ENCODE measurements around the gene BPIFB1. TPM values are rescaled to one million over a fixed set of nuclear protein-coding genes. Genes with fewer than 3 reads are reported as not detected.

BPIFB1 gene
- total and polyA plus RNA-seq, 2 of the 13 experiments (the other 11 are each of a cell fraction or from before 2014, with no cell fraction given), result 0.82 to 4.4 TPM

DNA sequence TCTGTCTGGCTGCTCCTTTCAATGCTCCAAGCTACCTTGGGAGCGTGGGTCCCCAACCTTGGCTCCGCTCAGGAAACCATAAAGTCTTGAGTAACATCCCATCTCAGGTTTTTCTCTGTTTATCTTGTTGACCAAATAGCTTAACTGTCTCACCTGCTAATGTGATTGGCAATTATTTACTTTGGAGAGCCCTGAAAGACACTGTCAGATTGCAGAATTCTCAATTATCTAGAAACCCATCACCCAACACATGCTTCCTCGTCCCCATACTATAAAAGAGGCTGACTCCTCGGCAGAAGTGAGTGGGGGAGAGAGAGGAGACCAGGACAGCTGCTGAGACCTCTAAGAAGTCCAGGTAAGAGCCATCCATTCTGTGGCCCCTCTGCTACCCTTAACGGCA lies 47.3 kb upstream of the BPIFB1 start, which contains the start of gene BPIFA1 (continued):
- TF ChIP-seq MEIS2 (CRISPR knock-in tag; IDR thresholded peaks at IDR 0.05), result no peak
- no peak for TF ChIP-seq MAZ (IDR thresholded peaks at IDR 0.05; ENCODE audit: borderline replicate concordance, low read depth, low read length)
- no peak for TF ChIP-seq MAZ (CRISPR knock-in tag; IDR thresholded peaks at IDR 0.05; ENCODE audit: low read depth)
- no peak for TF ChIP-seq SATB2 (CRISPR knock-in tag; IDR thresholded peaks at IDR 0.05)

DNA sequence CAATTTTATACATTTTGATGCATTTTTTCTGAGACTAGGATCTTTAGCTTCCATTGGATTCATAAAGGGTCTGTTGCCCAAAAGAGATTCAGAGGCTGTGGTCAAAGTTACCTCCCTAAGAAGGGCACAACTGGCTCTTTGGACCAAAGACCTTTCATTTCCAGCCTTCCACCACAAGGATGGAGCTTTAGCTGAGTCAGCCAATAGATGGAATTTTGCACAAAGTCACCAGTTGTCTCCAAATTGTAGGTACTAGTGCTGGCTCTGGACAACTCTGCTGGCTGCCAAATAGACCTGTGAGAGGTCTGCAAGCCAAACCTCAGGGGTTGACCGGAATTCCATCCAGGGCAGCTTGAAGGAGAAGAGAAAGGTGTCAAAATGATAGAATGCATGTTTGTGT lies 46.7 kb upstream of the BPIFB1 start:
- no peaks in the 10 kb centered on the region for H3K79me2 ChIP-seq (ENCODE audit: insufficient read depth, low read length)
- no peak overlapping the region for H3K27ac ChIP-seq (ENCODE audit: extremely low read length, insufficient read depth, low read length)
- BruUV-seq (replicated peaks), result no TSS peak
- H3K9me3 ChIP-seq (ENCODE audit: low read length), result no peaks in the 10 kb centered on the region
- H3K4me3 ChIP-seq (replicated peaks in 1 of 3; ENCODE audit: insufficient read depth in 1 of 3, low read depth in 2 of 3, low read length in 3 of 3), result no peak overlapping the region
- no peak for ATAC-seq
- ChIA-PET CTCF (ENCODE audit: low intra/inter-chr PET ratio, low total read pairs) (no interaction called here), POLR2A (no interaction called here)
- no peaks in the 10 kb centered on the region for H4K20me1 ChIP-seq (ENCODE audit: insufficient read depth, low read length)
- no peak overlapping the region for H3K4me2 ChIP-seq (ENCODE audit: low read depth, low read length)
- H2AFZ ChIP-seq (ENCODE audit: low read length), result no peak overlapping the region
- in situ Hi-C loops (cut with HindIII; ENCODE audit: extremely low pct_ligation_motif_present, low pct_unique_long_range_greater_than_20kb), result no loop called here
- TF ChIP-seq CHCHD3 (CRISPR knock-in tag; IDR thresholded peaks at IDR 0.05) (no peak), ZNF446 (CRISPR knock-in tag; IDR thresholded peaks at IDR 0.05) (no peak), SRSF4 (IDR thresholded peaks at IDR 0.05; ENCODE audit: low read depth, low read length, poor library complexity, severe bottlenecking) (no peak), MAFK (conservative IDR thresholded peaks at IDR 0.05 in 1 of 2, IDR thresholded peaks at IDR 0.05 in 1 of 2; ENCODE audit: low read length in 2 of 2) (peak; percentile 92 to 93), MAFF (IDR thresholded peaks at IDR 0.05; ENCODE audit: low read depth, low read length) (peak; percentile 90), ZNF136 (CRISPR knock-in tag; IDR thresholded peaks at IDR 0.05; ENCODE audit: low read depth) (no peak), ZNF598 (CRISPR knock-in tag; IDR thresholded peaks at IDR 0.05; ENCODE audit: borderline replicate concordance) (no peak)
- TF ChIP-seq, protein P1, sequence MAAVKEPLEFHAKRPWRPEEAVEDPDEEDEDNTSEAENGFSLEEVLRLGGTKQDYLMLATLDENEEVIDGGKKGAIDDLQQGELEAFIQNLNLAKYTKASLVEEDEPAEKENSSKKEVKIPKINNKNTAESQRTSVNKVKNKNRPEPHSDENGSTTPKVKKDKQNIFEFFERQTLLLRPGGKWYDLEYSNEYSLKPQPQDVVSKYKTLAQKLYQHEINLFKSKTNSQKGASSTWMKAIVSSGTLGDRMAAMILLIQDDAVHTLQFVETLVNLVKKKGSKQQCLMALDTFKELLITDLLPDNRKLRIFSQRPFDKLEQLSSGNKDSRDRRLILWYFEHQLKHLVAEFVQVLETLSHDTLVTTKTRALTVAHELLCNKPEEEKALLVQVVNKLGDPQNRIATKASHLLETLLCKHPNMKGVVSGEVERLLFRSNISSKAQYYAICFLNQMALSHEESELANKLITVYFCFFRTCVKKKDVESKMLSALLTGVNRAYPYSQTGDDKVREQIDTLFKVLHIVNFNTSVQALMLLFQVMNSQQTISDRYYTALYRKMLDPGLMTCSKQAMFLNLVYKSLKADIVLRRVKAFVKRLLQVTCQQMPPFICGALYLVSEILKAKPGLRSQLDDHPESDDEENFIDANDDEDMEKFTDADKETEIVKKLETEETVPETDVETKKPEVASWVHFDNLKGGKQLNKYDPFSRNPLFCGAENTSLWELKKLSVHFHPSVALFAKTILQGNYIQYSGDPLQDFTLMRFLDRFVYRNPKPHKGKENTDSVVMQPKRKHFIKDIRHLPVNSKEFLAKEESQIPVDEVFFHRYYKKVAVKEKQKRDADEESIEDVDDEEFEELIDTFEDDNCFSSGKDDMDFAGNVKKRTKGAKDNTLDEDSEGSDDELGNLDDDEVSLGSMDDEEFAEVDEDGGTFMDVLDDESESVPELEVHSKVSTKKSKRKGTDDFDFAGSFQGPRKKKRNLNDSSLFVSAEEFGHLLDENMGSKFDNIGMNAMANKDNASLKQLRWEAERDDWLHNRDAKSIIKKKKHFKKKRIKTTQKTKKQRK (IDR thresholded peaks at IDR 0.05; ENCODE audit: low read length), result no peak
- TF ChIP-seq, protein P2, sequence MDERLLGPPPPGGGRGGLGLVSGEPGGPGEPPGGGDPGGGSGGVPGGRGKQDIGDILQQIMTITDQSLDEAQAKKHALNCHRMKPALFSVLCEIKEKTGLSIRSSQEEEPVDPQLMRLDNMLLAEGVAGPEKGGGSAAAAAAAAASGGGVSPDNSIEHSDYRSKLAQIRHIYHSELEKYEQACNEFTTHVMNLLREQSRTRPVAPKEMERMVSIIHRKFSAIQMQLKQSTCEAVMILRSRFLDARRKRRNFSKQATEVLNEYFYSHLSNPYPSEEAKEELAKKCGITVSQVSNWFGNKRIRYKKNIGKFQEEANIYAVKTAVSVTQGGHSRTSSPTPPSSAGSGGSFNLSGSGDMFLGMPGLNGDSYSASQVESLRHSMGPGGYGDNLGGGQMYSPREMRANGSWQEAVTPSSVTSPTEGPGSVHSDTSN (CRISPR knock-in tag; IDR thresholded peaks at IDR 0.05), result no peak
- H3K4me1 ChIP-seq (ENCODE audit: insufficient read depth, low read length), result no peaks in the 10 kb centered on the region
- peaks cover 0 to 20% of the 10 kb centered on the region in 2 experiments; a peak in 4 of 5 replicates for H3K27me3 ChIP-seq (ENCODE audit: control insufficient read depth in 1 of 2, insufficient read depth in 2 of 2, low read length in 2 of 2)
- intact Hi-C loops (cut with micrococcal nuclease; ENCODE audit: unreplicated experiment), result no loop called here
- no peak overlapping the region for H3K9ac ChIP-seq (ENCODE audit: insufficient read depth, low read depth, low read length)
- no peak for FAIRE-seq
- H3K36me3 ChIP-seq (replicated peaks in 1 of 2; ENCODE audit: control insufficient read depth in 1 of 2, insufficient read depth in 2 of 2, low read length in 2 of 2), result no peaks in the 10 kb centered on the region
- 8% methylated on average over 1 of the region's 1 CpG for WGBS (ENCODE audit: low lambda C conversion rate)
- no peak for DNase-seq (ENCODE audit: low spot score)

Data from HepG2 (cell line).